Duodenal mucosa (tissue), 2 donors: ENCODE measurements around the gene FUT4.

Source experiments
- H3K27ac ChIP-seq: one replicate; pipeline ENCODE4 v1.7.0; 2013; ENCODE audit warnings: low read depth, low read length
- H3K27me3 ChIP-seq, 2 donors: one replicate each; pipeline ENCODE4 v1.7.0; 2013; ENCODE audit warnings: low read length in 2 of 2, control low read depth in 1 of 2; ENCODE audit not compliant: insufficient read depth in 2 of 2, control insufficient read depth in 1 of 2
- H3K36me3 ChIP-seq, 2 donors: one replicate each; pipeline ENCODE4 v1.7.0; 2013; ENCODE audit warnings: low read length in 2 of 2, control low read depth in 1 of 2; ENCODE audit not compliant: insufficient read depth in 2 of 2, control insufficient read depth in 1 of 2
- H3K4me1 ChIP-seq, 2 donors: one replicate each; pipeline ENCODE4 v1.7.0; 2013; ENCODE audit warnings: low read length in 2 of 2, control low read depth in 1 of 2; ENCODE audit not compliant: insufficient read depth in 2 of 2, control insufficient read depth in 1 of 2
- H3K4me3 ChIP-seq, 2 donors: one replicate each; pipeline ENCODE4 v1.7.0; 2013; ENCODE audit warnings: low read length in 2 of 2, low read depth in 1 of 2
- H3K9ac ChIP-seq, 2 donors: one replicate each; pipeline ENCODE4 v1.7.0; 2013; ENCODE audit warnings: low read length in 2 of 2, low read depth in 1 of 2
- H3K9me3 ChIP-seq, 2 donors: one replicate each; pipeline ENCODE4 v1.7.0; 2013; ENCODE audit warnings: low read length in 2 of 2, control low read depth in 1 of 2; ENCODE audit not compliant: control insufficient read depth in 1 of 2

The FUT4 gene

DNA sequence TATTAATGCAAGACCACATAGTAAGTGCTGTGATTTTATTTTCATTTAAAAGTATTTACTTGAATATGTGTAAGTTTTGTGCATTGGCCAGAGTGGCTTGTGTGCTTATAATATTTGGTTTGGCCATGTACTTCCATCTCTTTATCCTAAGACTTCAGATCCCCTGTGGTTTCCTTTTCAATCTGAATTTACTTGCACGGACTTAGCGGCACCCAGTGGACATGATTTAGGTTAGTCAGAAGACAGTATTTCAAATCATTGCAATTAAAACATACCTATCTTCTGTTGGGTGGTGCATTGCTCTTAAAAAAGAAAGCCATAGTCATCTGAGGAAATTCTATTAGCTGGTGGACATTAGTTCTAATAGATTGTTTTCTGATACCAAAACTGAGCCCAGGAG lies 54.2 kb downstream of the FUT4 start:
- H3K27me3 ChIP-seq: no peaks in the 10 kb centered on the region
- H3K36me3 ChIP-seq: peaks cover 10 to 36% of the 10 kb centered on the region in 2 donors
- H3K27ac ChIP-seq: no peak overlapping the region
- H3K9ac ChIP-seq: no peak overlapping the region
- H3K9me3 ChIP-seq: peaks cover 0 to 2% of the 10 kb centered on the region in 2 donors
- peaks cover 4 to 11% of the 10 kb centered on the region in 2 donors for H3K4me1 ChIP-seq
- no peak overlapping the region for H3K4me3 ChIP-seq
